ENCODE results near the gene FHOD1. TPM values are rescaled to one million over a fixed set of nuclear protein-coding genes. Genes with fewer than 3 reads are reported as not detected.

Gene FHOD1
- total RNA-seq, 2 donors from 2014 or later: 28.5 to 31.7 TPM

DNA sequence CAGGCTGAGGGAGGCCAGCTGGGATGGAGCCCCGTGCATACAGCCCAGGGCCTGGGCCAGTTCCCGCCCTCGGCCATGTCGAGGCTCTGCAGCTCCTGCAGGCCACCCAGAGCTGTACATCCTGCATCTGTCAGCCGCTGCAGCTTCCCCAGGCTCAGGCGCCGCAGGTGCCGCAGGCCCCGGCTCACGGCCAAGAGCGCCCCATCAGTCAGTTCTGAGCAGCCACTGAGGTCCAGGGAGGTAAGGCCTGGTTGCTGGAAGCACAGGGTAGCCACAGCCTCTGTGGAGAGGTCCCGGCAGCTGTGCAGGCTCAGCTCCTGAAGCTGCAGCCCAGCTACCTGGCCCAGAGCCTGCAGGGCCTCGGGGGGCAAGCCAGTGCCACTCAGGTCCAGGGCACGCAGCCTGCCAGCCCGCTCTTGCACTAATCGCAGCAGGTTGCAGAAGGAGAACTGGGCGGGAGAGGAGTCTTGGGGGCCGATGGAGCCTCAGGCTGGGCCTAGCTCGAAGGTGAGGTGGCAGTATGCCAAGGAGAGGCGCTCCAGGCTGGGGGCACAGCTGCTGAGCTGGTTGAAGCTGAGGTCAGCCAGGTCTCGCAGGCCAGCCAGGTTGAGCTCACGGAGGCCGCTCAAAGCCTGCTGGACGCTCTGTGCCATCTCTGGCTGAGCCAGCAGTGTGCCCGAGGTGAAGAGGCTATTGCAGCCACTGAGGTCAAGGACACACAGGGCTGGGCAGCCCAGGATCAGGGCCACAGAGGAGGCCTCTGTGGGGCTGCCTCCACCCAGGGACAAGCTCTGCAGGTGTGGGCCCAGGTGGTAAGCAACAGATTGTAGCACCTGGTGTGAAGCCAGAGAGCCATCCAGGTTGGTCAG, 37.0 kb downstream of the FHOD1 start:
- H3K4me1 ChIP-seq (ENCODE audit: control insufficient read depth in 1 of 2, low read depth in 2 of 2): no peaks in the 10 kb centered on the region
- DNase-seq (ENCODE audit: low spot score) (no peak), ATAC-seq (ENCODE audit: insufficient number of reproducible peaks, low FRiP score, low read depth) (no peak)
- no peaks in the 10 kb centered on the region for H3K36me3 ChIP-seq
- no peak overlapping the region for H3K27ac ChIP-seq
- no peaks in the 10 kb centered on the region for H3K9me3 ChIP-seq
- TF ChIP-seq, protein P1, sequence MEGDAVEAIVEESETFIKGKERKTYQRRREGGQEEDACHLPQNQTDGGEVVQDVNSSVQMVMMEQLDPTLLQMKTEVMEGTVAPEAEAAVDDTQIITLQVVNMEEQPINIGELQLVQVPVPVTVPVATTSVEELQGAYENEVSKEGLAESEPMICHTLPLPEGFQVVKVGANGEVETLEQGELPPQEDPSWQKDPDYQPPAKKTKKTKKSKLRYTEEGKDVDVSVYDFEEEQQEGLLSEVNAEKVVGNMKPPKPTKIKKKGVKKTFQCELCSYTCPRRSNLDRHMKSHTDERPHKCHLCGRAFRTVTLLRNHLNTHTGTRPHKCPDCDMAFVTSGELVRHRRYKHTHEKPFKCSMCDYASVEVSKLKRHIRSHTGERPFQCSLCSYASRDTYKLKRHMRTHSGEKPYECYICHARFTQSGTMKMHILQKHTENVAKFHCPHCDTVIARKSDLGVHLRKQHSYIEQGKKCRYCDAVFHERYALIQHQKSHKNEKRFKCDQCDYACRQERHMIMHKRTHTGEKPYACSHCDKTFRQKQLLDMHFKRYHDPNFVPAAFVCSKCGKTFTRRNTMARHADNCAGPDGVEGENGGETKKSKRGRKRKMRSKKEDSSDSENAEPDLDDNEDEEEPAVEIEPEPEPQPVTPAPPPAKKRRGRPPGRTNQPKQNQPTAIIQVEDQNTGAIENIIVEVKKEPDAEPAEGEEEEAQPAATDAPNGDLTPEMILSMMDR (IDR thresholded peaks at IDR 0.05): no peak
- H3K27me3 ChIP-seq (replicated peaks; ENCODE audit: insufficient read depth): no peaks in the 10 kb centered on the region
- no peak overlapping the region for H3K4me3 ChIP-seq

DNA sequence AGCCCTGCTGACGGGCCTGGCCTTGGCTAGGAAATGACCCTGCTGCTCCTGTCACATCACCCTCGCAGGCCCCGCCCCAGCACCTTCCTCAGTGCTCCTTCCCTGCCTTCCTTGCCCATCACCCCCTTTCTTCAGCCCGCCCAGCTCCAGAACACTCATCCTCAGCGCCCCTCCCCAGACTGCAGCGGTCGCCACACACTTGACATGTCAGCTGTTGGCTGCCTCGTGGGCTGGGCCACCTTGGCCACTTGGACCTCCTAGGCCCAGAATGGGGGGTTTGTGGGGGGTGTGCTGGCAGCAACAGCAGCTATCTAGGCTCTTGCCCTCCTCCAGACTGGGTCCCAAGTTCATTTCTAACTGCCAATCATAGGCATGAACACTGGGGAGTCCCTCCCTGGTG, 37.7 kb downstream of the FHOD1 start:
- H3K27me3 ChIP-seq (replicated peaks; ENCODE audit: insufficient read depth): no peaks in the 10 kb centered on the region
- H3K4me3 ChIP-seq: no peak overlapping the region
- TF ChIP-seq, protein P1 (IDR thresholded peaks at IDR 0.05): no peak
- DNase-seq (ENCODE audit: low spot score) (no peak), ATAC-seq (ENCODE audit: insufficient number of reproducible peaks, low FRiP score, low read depth) (no peak)
- H3K4me1 ChIP-seq (ENCODE audit: control insufficient read depth in 1 of 2, low read depth in 2 of 2): no peaks in the 10 kb centered on the region
- no peaks in the 10 kb centered on the region for H3K9me3 ChIP-seq
- no peak overlapping the region for H3K27ac ChIP-seq
- H3K36me3 ChIP-seq: no peaks in the 10 kb centered on the region

DNA sequence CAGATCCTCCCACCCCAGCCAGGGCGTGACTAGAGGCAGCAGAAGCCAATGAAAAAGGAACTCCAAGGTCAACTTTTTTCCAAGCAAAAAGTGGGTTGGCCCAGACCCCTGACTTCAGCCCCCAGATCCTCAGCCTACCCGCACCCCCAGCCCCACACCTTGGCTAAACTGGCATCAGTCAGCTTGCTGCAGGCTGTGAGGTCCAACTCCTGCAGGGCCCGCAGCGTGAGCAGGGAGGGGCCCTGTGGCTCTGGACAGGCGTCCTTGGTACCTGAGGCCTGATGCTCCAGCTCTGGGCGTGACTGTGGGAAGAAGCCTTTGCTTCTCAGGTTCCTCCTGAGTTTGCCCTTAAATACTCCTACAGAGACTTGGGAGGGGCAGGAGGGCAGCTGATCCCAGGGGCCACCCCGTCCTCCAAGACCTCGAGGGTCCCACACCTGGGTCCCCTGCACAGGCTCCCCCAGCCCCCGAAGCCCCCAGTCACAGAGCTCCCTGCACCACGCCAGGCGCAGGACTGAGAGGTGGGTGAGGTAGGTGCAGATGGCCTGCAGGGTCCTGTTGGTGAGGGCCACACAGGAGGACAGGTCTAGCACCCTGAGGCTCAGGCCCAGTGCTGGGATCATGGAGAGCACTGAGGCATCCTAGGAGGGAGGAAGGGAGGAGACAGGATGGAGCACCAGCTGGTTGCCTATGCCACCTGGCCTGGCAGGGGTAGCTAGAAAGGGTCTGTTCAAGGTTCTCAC, 39.0 kb downstream of the FHOD1 start:
- ATAC-seq (ENCODE audit: insufficient number of reproducible peaks, low FRiP score, low read depth) (no peak), DNase-seq (ENCODE audit: low spot score) (no peak)
- TF ChIP-seq, protein P1 (IDR thresholded peaks at IDR 0.05): no peak
- Histone ChIP-seq H3K36me3 (peaks cover 7% of the 10 kb centered on the region), H3K4me3 (no peak overlapping the region), H3K27ac (no peak overlapping the region), H3K9me3 (no peaks in the 10 kb centered on the region), H3K4me1 (ENCODE audit: control insufficient read depth in 1 of 2, low read depth in 2 of 2) (no peaks in the 10 kb centered on the region), H3K27me3 (replicated peaks; ENCODE audit: insufficient read depth) (no peaks in the 10 kb centered on the region)

DNA sequence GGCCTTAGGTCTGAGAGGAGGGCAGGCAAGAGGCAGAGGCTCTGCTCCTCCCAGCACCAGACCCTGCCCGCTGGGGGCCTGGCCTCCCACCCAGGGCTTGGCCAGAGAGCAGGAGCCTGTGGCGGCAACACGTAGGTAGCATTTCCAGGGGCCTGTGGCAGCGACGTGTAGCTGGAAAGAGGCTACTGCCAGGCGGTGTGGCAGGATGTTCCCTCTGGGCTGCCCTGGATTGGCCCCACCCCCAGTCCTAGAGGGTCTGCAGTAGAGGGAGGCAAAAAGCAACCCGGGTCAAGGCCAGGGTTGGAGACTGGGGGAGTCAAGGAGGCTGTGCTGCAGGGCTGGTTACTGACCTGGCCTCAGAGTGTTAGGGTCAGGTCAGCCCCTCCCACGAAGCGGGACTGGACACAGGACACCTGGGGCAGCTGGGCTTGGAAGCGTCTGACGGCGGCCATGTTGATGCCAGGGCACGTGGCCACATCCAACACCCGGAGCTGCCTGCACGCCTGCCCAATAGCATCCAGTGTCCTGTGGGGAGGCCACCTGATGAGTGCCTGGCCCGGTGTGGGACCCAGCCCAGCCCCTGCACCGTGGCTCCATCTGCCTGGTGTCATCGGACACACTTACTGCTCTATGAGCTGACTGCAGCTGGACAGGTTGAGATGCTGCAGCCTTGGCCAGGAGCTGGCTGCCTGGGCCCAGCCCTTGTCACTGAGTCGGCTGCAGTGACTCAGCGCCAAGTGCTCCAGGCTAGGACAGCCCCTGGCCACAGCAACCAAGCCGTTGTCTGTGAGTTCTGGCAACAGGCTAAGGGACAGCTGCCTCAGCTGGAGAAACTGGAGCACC, 39.8 kb downstream of the FHOD1 start:
- Histone ChIP-seq H3K4me3 (no peak overlapping the region), H3K36me3 (peaks cover 11% of the 10 kb centered on the region), H3K27ac (no peak overlapping the region), H3K27me3 (replicated peaks; ENCODE audit: insufficient read depth) (no peaks in the 10 kb centered on the region), H3K4me1 (ENCODE audit: control insufficient read depth in 1 of 2, low read depth in 2 of 2) (no peaks in the 10 kb centered on the region), H3K9me3 (no peaks in the 10 kb centered on the region)
- TF ChIP-seq, protein P1 (IDR thresholded peaks at IDR 0.05): no peak
- DNase-seq (ENCODE audit: low spot score) (no peak), ATAC-seq (ENCODE audit: insufficient number of reproducible peaks, low FRiP score, low read depth) (no peak)
